Measurements from ENCODE around the gene ARID4B.

ARID4B gene

DNA sequence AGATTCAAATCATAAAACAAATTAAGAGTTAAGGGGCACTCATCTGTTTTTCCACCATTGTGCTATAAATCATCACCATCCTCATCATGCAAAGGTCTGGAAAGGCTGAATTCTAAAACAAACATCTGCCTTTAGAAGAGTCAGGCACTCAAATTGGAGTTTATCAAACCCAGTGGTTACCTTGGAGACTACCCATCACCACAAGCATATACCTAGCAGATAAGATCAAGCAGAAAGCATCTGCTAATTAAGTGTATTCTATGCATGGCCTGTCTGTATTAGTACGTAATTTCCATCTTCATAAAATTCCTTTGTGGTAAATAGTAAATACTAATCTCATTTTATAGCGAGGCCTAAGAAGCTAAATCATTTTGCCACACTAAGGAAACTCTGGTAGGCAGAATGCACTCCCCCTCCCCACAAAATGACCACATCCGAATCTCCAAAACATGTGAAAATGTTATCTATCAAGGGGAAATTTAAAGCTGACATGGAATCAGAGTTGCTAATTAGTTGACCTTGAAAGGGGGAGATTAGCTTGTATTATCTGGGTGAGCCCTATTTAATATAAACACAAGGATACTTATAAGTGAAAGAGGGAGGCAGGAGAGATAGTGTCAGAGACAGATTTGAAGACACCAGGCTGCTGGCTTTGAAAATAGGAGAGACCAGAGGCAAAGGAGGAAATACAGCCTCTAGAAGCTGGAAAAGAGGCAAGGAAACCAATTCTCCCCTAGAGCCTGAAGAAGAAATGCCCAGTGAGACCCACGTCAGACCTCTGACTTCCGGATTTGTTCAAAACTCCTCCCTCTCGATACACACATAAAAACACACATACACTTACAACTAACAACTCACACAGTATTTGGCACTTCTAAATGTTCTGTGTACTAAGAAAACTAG, 23.2 kb downstream of the ARID4B start (continued):
- no peak for TF ChIP-seq PRDM2 (tag by site-specific recombination; IDR thresholded peaks at IDR 0.05; ENCODE audit: borderline replicate concordance)
- TF ChIP-seq ZFP69B (tag by site-specific recombination; IDR thresholded peaks at IDR 0.05), result no peak
- TF ChIP-seq, protein P1, sequence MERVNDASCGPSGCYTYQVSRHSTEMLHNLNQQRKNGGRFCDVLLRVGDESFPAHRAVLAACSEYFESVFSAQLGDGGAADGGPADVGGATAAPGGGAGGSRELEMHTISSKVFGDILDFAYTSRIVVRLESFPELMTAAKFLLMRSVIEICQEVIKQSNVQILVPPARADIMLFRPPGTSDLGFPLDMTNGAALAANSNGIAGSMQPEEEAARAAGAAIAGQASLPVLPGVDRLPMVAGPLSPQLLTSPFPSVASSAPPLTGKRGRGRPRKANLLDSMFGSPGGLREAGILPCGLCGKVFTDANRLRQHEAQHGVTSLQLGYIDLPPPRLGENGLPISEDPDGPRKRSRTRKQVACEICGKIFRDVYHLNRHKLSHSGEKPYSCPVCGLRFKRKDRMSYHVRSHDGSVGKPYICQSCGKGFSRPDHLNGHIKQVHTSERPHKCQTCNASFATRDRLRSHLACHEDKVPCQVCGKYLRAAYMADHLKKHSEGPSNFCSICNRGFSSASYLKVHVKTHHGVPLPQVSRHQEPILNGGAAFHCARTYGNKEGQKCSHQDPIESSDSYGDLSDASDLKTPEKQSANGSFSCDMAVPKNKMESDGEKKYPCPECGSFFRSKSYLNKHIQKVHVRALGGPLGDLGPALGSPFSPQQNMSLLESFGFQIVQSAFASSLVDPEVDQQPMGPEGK (tag by site-specific recombination; IDR thresholded peaks at IDR 0.05), result no peak
- TF ChIP-seq ZNF621 (tag by site-specific recombination; IDR thresholded peaks at IDR 0.05), result no peak
- TF ChIP-seq MZF1 (tag by site-specific recombination; IDR thresholded peaks at IDR 0.05; ENCODE audit: borderline replicate concordance), result no peak; the same call in 1 of the 2 replicates
- 0 out of 2 replicates have a peak, but pooled peaks have one; percentile 13 for TF ChIP-seq TRIM28 (IDR thresholded peaks at IDR 0.05; ENCODE audit: borderline replicate concordance, low read length)
- no peak for TF ChIP-seq ZNF423 (tag by site-specific recombination; IDR thresholded peaks at IDR 0.05)
- TF ChIP-seq ZNF146 (tag by site-specific recombination; IDR thresholded peaks at IDR 0.05), result no peak
- TF ChIP-seq ZNF16 (tag by site-specific recombination; IDR thresholded peaks at IDR 0.05; ENCODE audit: low read depth), result no peak
- no peak for TF ChIP-seq ZNF2 (tag by site-specific recombination; IDR thresholded peaks at IDR 0.05)
- TF ChIP-seq ELK4 (IDR thresholded peaks at IDR 0.05; ENCODE audit: borderline replicate concordance, low read depth, low read length), result no peak
- TF ChIP-seq HOXD13 (CRISPR knock-in tag; IDR thresholded peaks at IDR 0.05; ENCODE audit: borderline replicate concordance), result no peak
- no peak for TF ChIP-seq ZNF76 (tag by site-specific recombination; IDR thresholded peaks at IDR 0.05; ENCODE audit: borderline replicate concordance, low read depth)
- no peak for TF ChIP-seq ZNF544 (tag by site-specific recombination; IDR thresholded peaks at IDR 0.05)
- no peak for TF ChIP-seq ZNF776 (tag by site-specific recombination; IDR thresholded peaks at IDR 0.05; ENCODE audit: borderline replicate concordance)
- TF ChIP-seq ZNF248 (tag by site-specific recombination; IDR thresholded peaks at IDR 0.05), result no peak
- TF ChIP-seq ZNF571 (tag by site-specific recombination; IDR thresholded peaks at IDR 0.05), result no peak
- TF ChIP-seq SP3 (tag by site-specific recombination; IDR thresholded peaks at IDR 0.05), result no peak
- TF ChIP-seq ZNF555 (tag by site-specific recombination; conservative IDR thresholded peaks at IDR 0.05), result no peak
- no peak for TF ChIP-seq ZNF404 (tag by site-specific recombination; IDR thresholded peaks at IDR 0.05)
- TF ChIP-seq, protein P2, sequence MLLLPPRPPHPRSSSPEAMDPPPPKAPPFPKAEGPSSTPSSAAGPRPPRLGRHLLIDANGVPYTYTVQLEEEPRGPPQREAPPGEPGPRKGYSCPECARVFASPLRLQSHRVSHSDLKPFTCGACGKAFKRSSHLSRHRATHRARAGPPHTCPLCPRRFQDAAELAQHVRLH (tag by site-specific recombination; IDR thresholded peaks at IDR 0.05), result 0 out of 2 replicates have a peak, but pooled peaks have one; percentile 16
- no peak for TF ChIP-seq YY2 (tag by site-specific recombination; IDR thresholded peaks at IDR 0.05)
- no peak for TF ChIP-seq ZNF548 (tag by site-specific recombination; IDR thresholded peaks at IDR 0.05)
- no peak for TF ChIP-seq ZNF521 (tag by site-specific recombination; IDR thresholded peaks at IDR 0.05)
- TF ChIP-seq ZNF792 (tag by site-specific recombination; IDR thresholded peaks at IDR 0.05), result no peak
- no peak for TF ChIP-seq ZNF660 (tag by site-specific recombination; IDR thresholded peaks at IDR 0.05)
- TF ChIP-seq ZNF501 (tag by site-specific recombination; IDR thresholded peaks at IDR 0.05), result no peak
- TF ChIP-seq PRDM1 (tag by site-specific recombination; IDR thresholded peaks at IDR 0.05), result no peak
- no peak for TF ChIP-seq EGR2 (tag by site-specific recombination; IDR thresholded peaks at IDR 0.05; ENCODE audit: low read depth)
- no peak for TF ChIP-seq ZBTB20 (tag by site-specific recombination; IDR thresholded peaks at IDR 0.05)
